ENCODE data around the gene NAGA. TPM values are rescaled to one million over a fixed set of nuclear protein-coding genes. Genes with fewer than 3 reads are reported as not detected.

The NAGA gene
- total RNA-seq, 1 donor from 2014 or later: 29.9 TPM

DNA sequence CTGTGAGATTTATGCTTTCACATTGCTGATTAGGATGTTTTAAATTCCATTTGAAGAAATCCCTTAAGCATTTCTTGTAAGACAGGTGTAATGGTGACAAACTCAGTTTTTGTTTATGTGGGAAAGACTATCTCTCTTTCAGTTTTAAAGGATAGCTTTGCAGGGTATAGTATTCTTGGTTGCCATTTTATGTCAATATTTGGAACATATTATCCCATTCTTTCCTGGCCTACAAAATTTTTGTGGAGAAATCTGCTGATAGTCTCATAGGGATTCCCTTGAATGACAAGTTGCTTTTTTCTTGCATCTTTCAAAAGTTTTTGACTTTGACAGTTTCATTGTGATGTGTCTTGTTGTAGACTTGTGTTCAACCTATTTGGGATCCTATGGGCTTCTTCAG is 28.8 kb downstream of the NAGA start:
- intact Hi-C loops (cut with micrococcal nuclease): no loop called here
- H3K9me3 Mint-ChIP-seq: peaks cover 29% of the 10 kb centered on the region
- H3K27ac Mint-ChIP-seq: no peak overlapping the region
- no peaks in the 10 kb centered on the region for H3K4me1 Mint-ChIP-seq
- H3K27me3 Mint-ChIP-seq: peaks cover 4% of the 10 kb centered on the region
- peaks cover 28% of the 10 kb centered on the region for H3K36me3 Mint-ChIP-seq (ENCODE audit: low read depth)
- H3K4me3 Mint-ChIP-seq: no peak overlapping the region
- DNase-seq: no peak

DNA sequence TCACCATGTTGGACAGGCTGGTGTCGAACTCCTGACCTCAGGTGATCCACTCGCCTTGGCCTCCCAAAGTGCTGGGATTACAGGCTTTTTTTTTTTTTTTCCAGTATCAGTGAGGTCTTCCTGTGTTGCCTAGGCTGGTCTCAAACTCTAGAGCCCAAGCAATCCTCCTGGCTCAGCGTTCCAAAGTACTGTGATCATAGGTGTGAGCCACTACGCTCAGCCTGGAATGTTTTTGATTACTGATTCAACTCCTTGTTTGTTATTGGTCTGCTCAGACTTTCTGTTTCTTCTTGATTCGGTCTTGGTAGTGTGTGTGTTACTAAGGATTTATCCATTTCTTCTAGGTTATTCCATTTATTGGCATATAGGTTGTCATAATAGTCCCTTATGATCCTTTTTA is 31.3 kb downstream of the NAGA start:
- DNase-seq: no peak
- Mint-ChIP-seq H3K4me1 (peaks cover 4% of the 10 kb centered on the region), H3K27ac (no peak overlapping the region), H3K36me3 (ENCODE audit: low read depth) (peaks cover 32% of the 10 kb centered on the region), H3K27me3 (peaks cover 4% of the 10 kb centered on the region), H3K4me3 (no peak overlapping the region), H3K9me3 (peaks cover 34% of the 10 kb centered on the region)
- intact Hi-C loops (cut with micrococcal nuclease): no loop called here

DNA sequence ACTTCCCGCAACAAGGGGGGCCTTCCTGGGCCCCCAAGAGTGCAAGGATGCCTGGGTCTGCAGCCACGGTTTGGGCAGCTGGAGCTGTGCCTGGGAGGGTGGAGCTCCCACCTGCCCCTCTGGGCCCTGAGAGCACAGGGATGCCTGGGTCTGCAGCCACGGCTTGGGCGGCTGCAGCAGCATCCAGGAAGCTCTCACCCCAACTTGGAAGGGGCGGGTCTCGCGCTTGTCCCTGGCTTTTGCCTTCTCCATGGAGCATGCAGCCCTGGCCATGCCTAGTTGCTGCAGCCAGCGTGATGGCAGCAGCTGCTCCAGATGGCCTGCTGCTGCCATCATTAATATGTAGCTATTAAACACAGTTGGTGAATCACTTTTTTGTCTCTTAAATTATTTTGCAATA is 35.4 kb downstream of the NAGA start:
- Mint-ChIP-seq H3K27me3 (peaks cover 4% of the 10 kb centered on the region), H3K27ac (no peak overlapping the region), H3K4me3 (no peak overlapping the region), H3K9me3 (peaks cover 25% of the 10 kb centered on the region), H3K4me1 (peaks cover 23% of the 10 kb centered on the region), H3K36me3 (ENCODE audit: low read depth) (peaks cover 27% of the 10 kb centered on the region)
- no peak for DNase-seq
- intact Hi-C loops (cut with micrococcal nuclease): no loop called here

- intact Hi-C loops (cut with micrococcal nuclease): no loop called here
- Mint-ChIP-seq H3K9me3 (peaks cover 25% of the 10 kb centered on the region), H3K36me3 (ENCODE audit: low read depth) (peaks cover 25% of the 10 kb centered on the region), H3K4me3 (no peak overlapping the region), H3K4me1 (peaks cover 27% of the 10 kb centered on the region), H3K27ac (peak overlapping the region; percentile 8), H3K27me3 (peaks cover 4% of the 10 kb centered on the region)
- no peak for DNase-seq
Observed at GRCh38 chr22:42033263-42034181, 37.1 kb downstream of the NAGA start.

- intact Hi-C loops (cut with micrococcal nuclease): no loop called here
- no peaks in the 10 kb centered on the region for H3K27me3 Mint-ChIP-seq
- DNase-seq: no peak
- H3K27ac Mint-ChIP-seq: no peak overlapping the region
- no peak overlapping the region for H3K4me3 Mint-ChIP-seq
- peaks cover 12% of the 10 kb centered on the region for H3K36me3 Mint-ChIP-seq (ENCODE audit: low read depth)
- peaks cover 31% of the 10 kb centered on the region for H3K4me1 Mint-ChIP-seq
- peaks cover 7% of the 10 kb centered on the region for H3K9me3 Mint-ChIP-seq
Observed at GRCh38 chr22:42026705-42027104, 43.9 kb downstream of the NAGA start.

DNA sequence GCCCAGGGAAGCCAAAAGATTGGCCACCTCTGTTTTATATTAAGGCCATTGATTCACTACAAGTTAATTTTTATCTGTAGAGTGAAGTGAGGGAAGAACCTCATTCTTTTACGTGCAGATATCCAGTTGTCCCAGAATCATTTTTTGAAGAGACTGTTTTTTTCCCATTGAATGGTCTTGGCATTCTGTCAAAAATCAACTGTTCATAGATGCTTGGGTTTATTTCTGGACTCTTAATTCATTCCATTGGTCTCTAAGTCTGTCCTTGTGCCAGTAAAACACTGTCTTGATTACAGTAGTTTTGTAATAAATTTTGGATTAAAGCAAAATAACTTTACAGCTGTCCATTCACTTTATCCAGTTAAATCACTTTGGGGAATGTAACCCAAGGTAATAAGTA is 45.2 kb downstream of the NAGA start:
- Mint-ChIP-seq H3K4me3 (no peak overlapping the region), H3K27me3 (no peaks in the 10 kb centered on the region), H3K9me3 (peaks cover 7% of the 10 kb centered on the region), H3K4me1 (peaks cover 18% of the 10 kb centered on the region), H3K27ac (no peak overlapping the region), H3K36me3 (ENCODE audit: low read depth) (peaks cover 6% of the 10 kb centered on the region)
- intact Hi-C loops (cut with micrococcal nuclease): no loop called here
- no peak for DNase-seq

- Mint-ChIP-seq H3K27me3 (no peaks in the 10 kb centered on the region), H3K27ac (peak overlapping the region; percentile 65), H3K9me3 (peaks cover 5% of the 10 kb centered on the region), H3K36me3 (ENCODE audit: low read depth) (peaks cover 3% of the 10 kb centered on the region), H3K4me1 (peaks cover 12% of the 10 kb centered on the region), H3K4me3 (peak overlapping the region; percentile 19)
- intact Hi-C loops (cut with micrococcal nuclease): no loop called here
- peak; percentile 66 for DNase-seq
Observed at GRCh38 chr22:42022162-42022847, 48.3 kb downstream of the NAGA start.

GRCh38 chr22:42021571-42021970 is 49.0 kb downstream of the NAGA start:
- Mint-ChIP-seq H3K27me3 (peaks cover 4% of the 10 kb centered on the region), H3K36me3 (ENCODE audit: low read depth) (peaks cover 3% of the 10 kb centered on the region), H3K9me3 (peaks cover 4% of the 10 kb centered on the region), H3K27ac (no peak overlapping the region), H3K4me3 (no peak overlapping the region), H3K4me1 (peaks cover 12% of the 10 kb centered on the region)
- intact Hi-C loops (cut with micrococcal nuclease): no loop called here
- peak; percentile 39 for DNase-seq

DNA sequence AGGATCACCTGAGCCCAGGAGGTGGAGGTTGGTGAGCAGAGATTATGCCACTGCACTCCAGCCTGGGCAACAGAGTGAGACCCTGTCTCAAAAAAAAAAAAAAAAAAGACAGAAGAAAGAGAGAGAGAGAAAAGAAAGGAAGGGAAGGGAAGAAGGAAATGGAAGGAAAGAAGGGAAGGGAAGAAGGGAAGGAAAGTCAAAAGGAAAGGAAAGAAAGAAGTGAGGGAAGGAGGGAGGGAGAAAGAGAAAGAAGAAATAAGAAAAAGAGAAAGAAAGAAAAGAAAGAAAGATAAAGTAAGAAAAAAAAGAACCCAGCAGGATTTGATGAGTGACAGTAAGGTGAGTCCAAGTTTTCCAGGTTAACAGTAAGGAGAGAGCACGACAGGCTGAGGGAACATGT is 52.4 kb downstream of the NAGA start:
- no peak overlapping the region for H3K27ac Mint-ChIP-seq
- H3K4me3 Mint-ChIP-seq: no peak overlapping the region
- H3K4me1 Mint-ChIP-seq: peaks cover 9% of the 10 kb centered on the region
- DNase-seq: no peak
- no peaks in the 10 kb centered on the region for H3K36me3 Mint-ChIP-seq (ENCODE audit: low read depth)
- no peaks in the 10 kb centered on the region for H3K9me3 Mint-ChIP-seq
- H3K27me3 Mint-ChIP-seq: peaks cover 8% of the 10 kb centered on the region
- intact Hi-C loops (cut with micrococcal nuclease): no loop called here

- no peak for DNase-seq
- H3K36me3 Mint-ChIP-seq (ENCODE audit: low read depth): no peaks in the 10 kb centered on the region
- no peak overlapping the region for H3K4me3 Mint-ChIP-seq
- H3K27ac Mint-ChIP-seq: no peak overlapping the region
- peaks cover 10% of the 10 kb centered on the region for H3K27me3 Mint-ChIP-seq
- intact Hi-C loops (cut with micrococcal nuclease): no loop called here
- H3K9me3 Mint-ChIP-seq: no peaks in the 10 kb centered on the region
- H3K4me1 Mint-ChIP-seq: no peaks in the 10 kb centered on the region
Observed at GRCh38 chr22:42016111-42016510, 54.5 kb downstream of the NAGA start.

GRCh38 chr22:42013385-42013784 is 57.2 kb downstream of the NAGA start:
- Mint-ChIP-seq H3K4me3 (no peak overlapping the region), H3K9me3 (peaks cover 8% of the 10 kb centered on the region), H3K36me3 (ENCODE audit: low read depth) (no peaks in the 10 kb centered on the region), H3K4me1 (no peaks in the 10 kb centered on the region), H3K27ac (no peak overlapping the region), H3K27me3 (peaks cover 15% of the 10 kb centered on the region)
- intact Hi-C loops (cut with micrococcal nuclease): no loop called here
- DNase-seq: no peak

DNA sequence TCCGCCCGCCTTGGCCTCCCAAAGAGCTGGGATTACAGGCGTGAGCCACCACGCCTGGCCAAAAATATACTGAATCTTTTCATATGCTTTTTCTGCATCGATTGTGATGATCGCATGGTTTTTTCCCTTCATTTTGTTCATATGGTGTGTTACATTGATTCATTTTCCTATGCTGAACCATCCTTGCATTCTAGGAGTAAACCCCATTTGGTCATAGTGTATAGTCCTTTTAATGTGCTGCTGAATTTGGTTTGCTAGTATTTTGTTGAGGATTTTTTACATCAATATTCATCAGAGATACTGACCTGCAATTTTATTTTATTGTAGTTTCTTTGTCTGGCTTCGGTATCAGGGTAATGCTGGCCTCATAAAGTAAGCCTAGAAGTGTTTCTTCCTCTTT is 59.8 kb downstream of the NAGA start:
- Mint-ChIP-seq H3K36me3 (ENCODE audit: low read depth) (peaks cover 2% of the 10 kb centered on the region), H3K4me1 (peaks cover 3% of the 10 kb centered on the region), H3K4me3 (no peak overlapping the region), H3K9me3 (peaks cover 12% of the 10 kb centered on the region), H3K27ac (no peak overlapping the region), H3K27me3 (peaks cover 17% of the 10 kb centered on the region)
- no peak for DNase-seq
- intact Hi-C loops (cut with micrococcal nuclease): no loop called here

Measured in activated CD4-positive, alpha-beta T cell treated with anti-CD3 and anti-CD28 coated beads, Interleukin-2, amount 10 ng/mL, durations not matched to agents 24 days and 14 days (primary cell).